COLO829 (cell line): Measurements from ENCODE around the gene APOL6.
"Not testable (repeated sequence)": the region's sequence is repeated elsewhere in the genome, so short reads cannot be mapped to it uniquely, and the experiment has no call there.

Experiments
- DNase-seq: peaks from one replicate; pipeline ENCODE4 v3.0.0; 2012; ENCODE audit warnings: low spot score

APOL6 gene

GRCh38 chr22:35679492-35679891 lies 31.2 kb downstream of the APOL6 start:
- DNase-seq = not testable (repeated sequence)

GRCh38 chr22:35681454-35682052 lies 33.3 kb downstream of the APOL6 start:
- DNase-seq = no peak

- DNase-seq = no peak
Observed at GRCh38 chr22:35683560-35683959, 35.3 kb downstream of the APOL6 start.

GRCh38 chr22:35684270-35684700 lies 36.0 kb downstream of the APOL6 start:
- no peak for DNase-seq

GRCh38 chr22:35684732-35685131 lies 36.5 kb downstream of the APOL6 start:
- no peak for DNase-seq

DNA sequence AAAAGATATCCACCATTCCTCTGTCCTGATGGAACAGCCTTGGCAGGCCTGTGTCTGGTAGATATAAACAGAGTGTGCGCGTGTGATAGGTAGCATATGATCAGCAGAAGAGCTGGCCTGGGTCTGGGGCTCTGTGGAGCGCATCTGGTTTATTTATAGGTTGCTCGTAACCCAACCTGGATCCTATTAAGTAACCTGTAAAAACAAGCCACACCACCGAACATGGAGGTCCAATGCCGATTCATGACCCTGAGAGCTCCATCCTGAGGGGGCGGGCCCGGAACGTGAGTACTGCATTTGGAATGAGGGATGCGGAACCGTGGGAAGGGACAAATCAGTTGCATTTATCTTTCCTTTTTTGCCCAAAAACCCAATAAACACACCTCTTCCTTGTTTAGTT lies 37.5 kb downstream of the APOL6 start:
- DNase-seq = no peak

DNA sequence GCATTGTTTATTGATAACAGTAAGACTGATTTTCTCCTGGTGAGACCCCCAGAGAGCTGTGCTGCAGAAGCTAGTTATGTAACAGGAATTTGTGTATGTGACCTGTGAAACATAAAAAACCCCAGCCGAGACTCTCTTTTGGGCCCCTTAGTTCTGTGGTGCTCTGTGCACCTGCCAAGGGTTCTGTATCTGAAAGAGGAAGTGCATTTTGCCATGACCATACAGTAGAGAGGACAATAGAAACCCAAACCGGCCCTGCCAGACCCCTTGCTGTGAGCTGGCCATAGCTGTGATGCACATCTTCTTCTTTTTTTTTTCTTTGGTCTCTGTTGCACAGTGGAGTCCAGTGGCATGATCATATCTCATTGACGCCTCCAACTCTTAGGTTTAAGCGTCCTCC lies 38.1 kb downstream of the APOL6 start:
- no peak for DNase-seq

DNA sequence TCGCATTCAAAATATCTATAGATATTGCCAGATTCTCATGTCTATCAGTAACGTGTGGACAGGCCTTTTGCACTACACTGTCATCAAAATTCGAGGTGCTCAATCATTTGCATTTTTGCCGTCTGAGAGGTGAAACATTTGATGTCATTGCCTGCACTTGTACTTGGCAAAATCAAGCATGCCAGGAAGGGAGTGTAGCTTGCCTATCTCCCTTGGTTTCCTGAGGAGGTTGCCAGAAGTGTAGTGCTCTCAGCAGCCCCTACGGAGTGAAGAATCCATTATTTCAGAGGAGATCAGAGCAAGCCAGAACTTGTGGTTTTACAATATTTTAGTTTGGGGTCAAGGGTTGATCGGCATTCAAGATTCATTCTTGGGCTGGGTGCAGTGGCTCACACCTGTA lies 39.2 kb downstream of the APOL6 start:
- DNase-seq = no peak

DNA sequence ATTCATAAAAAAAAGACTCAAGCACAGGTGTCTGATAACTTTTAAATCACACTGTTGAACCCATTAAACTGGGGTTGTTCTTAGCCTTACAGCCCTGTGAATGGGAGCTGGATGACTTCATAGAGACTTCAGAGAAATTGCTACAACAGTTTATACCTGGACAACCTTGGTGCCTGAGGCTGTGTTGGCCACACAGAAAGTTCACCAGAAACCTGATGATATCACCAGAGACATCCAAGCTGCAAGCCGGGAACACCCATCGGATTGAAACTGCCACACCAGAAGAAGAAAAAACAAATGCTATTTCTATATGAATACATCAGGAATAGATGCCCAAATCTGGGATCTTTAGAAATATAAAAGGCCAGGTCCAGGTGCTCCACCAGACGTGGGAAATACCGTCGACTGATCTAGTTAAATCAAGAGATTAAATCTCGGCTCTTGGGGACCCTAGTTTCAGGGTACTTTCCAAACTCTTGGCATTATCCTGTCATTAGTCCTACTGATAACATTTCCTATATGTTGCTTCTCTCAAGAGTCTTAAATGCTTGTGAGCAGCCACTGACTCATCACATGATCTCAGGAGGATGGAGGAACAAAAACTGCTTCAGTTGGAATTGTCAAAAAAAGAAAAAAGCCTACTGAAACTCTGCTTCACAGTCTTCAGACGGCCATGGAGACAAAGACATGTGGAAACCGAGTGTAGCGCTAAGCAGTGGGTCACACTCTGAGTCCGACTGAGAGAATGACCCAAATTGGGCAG lies 40.8 kb downstream of the APOL6 start:
- DNase-seq = no peak

DNA sequence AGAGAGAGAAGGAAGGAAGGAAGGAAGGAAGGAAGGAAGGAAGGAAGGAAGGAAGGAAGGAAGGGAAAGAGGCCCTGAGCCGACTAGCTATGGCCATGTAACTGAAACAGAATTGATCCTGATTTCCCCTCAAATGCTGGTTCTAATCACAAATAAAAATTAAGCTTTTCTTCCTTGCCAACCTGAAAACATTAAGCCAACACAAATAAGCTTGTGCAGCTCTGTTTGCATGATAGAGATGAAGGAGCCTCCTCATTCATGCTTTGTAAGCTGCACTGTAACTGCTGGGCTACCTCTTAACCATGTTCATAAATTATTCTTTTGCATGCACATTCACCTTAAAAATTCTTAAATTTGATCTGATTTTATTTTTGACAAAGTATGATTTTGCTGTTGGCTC lies 41.8 kb downstream of the APOL6 start:
- DNase-seq = no peak

DNA sequence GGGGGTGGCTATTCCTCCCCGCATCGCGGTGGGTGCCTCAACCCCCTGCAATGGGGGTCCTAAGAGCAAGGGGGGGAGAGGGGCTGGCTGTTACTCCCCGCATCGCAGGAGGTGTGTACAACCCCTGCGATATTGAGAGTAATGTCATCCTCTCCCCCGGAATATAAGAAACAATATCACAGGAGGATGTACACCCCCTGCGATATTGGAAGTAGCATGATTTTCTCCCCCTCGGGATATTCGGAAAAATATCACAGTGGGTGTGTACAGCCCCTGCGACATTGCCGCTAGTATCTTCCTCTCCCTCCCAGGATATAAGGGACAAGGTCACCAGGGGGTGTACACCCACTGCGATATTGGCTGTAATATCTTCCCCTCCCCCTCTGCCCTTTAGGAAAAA lies 47.0 kb downstream of the APOL6 start:
- no peak for DNase-seq

DNA sequence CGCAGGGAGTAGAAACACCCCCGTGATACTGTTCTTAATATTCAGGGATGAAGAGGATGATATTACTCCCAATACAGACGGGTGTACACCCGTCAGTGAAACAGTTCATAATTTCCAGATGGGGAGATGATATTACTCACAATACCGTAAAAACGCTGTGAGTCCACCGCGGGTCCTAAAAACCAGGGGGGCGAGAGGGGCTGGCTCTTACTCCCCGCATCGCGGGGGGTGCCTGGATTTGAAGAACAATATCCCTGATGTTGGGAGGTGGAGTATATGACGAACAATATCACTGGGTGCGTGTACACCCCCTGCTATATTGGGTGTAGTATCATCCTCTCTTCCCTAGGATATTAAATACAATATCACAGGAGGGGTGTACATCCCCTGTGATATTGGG lies 48.9 kb downstream of the APOL6 start:
- no peak for DNase-seq

- not testable (repeated sequence) for DNase-seq
Observed at GRCh38 chr22:35699852-35700251, 51.6 kb downstream of the APOL6 start.

- DNase-seq = no peak
Observed at GRCh38 chr22:35703861-35704584, 55.8 kb downstream of the APOL6 start.

DNA sequence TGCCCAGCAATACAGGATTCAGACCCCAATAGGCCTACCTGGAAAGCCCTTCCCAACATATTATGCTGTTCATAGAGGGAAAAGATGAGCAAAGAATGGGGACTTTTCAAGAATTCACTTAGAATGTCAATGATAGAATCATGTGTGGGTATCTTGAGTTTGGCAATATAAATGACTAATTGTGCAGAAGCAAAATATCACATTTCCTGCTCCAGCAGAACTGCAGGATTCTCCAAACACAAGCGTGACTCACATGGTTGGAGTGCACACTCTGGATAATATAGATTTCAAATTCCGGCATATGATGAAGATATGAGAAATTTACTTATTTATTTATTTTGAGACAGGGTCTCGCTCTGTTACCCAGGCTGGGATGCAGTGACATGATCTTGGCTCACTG lies 56.9 kb downstream of the APOL6 start:
- no peak for DNase-seq

DNA sequence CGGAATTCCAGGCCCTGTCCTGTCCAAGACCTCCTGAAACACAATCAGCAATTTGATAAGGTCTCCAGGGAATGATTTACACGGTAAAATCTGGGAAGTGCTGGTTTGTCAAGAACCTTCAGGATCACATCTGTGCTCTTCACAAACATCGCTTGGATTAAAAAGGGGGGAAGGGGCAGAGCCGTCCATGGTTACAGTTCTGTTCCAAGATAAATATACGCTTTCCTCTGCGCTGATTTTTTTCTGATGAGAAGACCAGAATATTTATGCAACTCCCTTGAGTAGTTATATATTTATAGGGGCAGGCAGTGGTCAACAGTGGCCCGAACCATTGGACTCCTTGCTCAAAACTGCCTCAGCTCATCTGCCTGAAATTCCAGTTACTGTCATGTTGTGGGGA lies 60.2 kb downstream of the APOL6 start:
- DNase-seq = no peak

- DNase-seq = no peak
Observed at GRCh38 chr22:35708917-35709316, 60.7 kb downstream of the APOL6 start.

- DNase-seq = no peak
Observed at GRCh38 chr22:35711336-35711735, 63.1 kb downstream of the APOL6 start.

- DNase-seq = no peak
Observed at GRCh38 chr22:35712672-35713071, 64.4 kb downstream of the APOL6 start.

DNA sequence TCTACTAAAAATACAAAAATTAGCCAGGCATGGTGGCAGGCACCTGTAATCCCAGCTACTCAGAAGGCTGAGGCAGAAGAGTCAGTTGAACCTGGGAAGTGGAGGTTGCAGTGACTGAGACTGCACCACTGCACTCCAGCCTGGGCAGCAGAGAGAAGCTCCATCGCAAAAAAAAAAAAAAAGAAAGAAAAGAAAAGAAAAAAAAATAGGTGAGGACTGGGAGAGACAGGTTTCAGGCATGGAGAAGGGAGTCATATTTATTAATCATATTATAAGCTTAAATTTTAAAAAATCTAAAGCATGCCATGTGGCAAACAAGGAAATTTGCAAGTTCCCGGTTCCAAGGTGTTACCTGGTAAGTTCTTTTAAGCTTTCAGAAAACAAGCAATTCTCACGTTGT lies 69.3 kb downstream of the APOL6 start, which contains the start of gene APOL5:
Gene APOL5 (plus strand): TSS at position 301 of the 400 bp plus-strand sequence. CDS start 0 bp downstream, at position 301.
- no peak for DNase-seq
